IPS DF 6.9 (cell line): Measurements from ENCODE around the gene TAL1.
"Not testable (repeated sequence)": the region's sequence is repeated elsewhere in the genome, so short reads cannot be mapped to it uniquely, and the experiment has no call there.

Source experiments
- DNase-seq: peaks from one replicate; pipeline ENCODE4 v3.0.0-alpha.2; 2013; ENCODE audit warnings: low read depth, low spot score
- H3K27ac ChIP-seq: one replicate; pipeline ENCODE4 v1.5.1; 2013; ENCODE audit warnings: low read length, control low read depth
- H3K27me3 ChIP-seq: 2 replicates; pipeline ENCODE4 v1.6.1; 2013; ENCODE audit warnings: mild to moderate bottlenecking, low read length; ENCODE audit not compliant: control insufficient read depth, insufficient read depth
- H3K36me3 ChIP-seq: 2 replicates; pipeline ENCODE4 v1.6.1; 2013; ENCODE audit warnings: low read length; ENCODE audit not compliant: control insufficient read depth, insufficient read depth
- H3K4me1 ChIP-seq: 2 replicates; pipeline ENCODE4 v1.6.1; 2013; ENCODE audit warnings: low read length; ENCODE audit not compliant: control insufficient read depth, insufficient read depth
- H3K4me3 ChIP-seq: 2 replicates; pipeline ENCODE4 v1.5.1; 2013; ENCODE audit warnings: mild to moderate bottlenecking, low read length
- H3K9me3 ChIP-seq: 2 replicates; pipeline ENCODE4 v1.6.1; 2013; ENCODE audit warnings: low read length, inconsistent platforms; ENCODE audit not compliant: control insufficient read depth, insufficient read depth
- WGBS: extraction: QIAGEN DNeasy Blood & Tissue Kit; methylation state at CpG from one replicate; pipeline ENCODE4 v1.1.7; 2013; ENCODE audit warnings: mixed read lengths, missing lambda C conversion rate; ENCODE audit not compliant: insufficient read length, insufficient coverage; 5-methylcytosine and 5-hydroxymethylcytosine counted together

Gene TAL1

GRCh38 chr1:47232187-47232874 lies at the start of gene TAL1:
TAL1 (minus strand) TSS chr1:47232225; CDS start chr1:47225888, 6,337 bp downstream.
- peaks cover 82% of the 10 kb centered on the region for H3K27me3 ChIP-seq
- no CpG with 5 or more reads among the region's 51 CpGs for WGBS

GRCh38 chr1:47280142-47280541 lies 48.1 kb upstream of the TAL1 start:
- WGBS = no CpG with 5 or more reads among the region's 3 CpGs
- peaks cover 9% of the 10 kb centered on the region; the same call in 1 of the 2 replicates for H3K36me3 ChIP-seq
- no peaks in the 10 kb centered on the region for H3K27me3 ChIP-seq
- no peak overlapping the region for H3K4me3 ChIP-seq
- H3K4me1 ChIP-seq = no peaks in the 10 kb centered on the region; the same call in 1 of the 2 replicates
- no peak overlapping the region for H3K27ac ChIP-seq
- H3K9me3 ChIP-seq = no peaks in the 10 kb centered on the region
- no peak for DNase-seq

More at GRCh38 chr1:47232187-47232874, at the start of gene TAL1:
- Histone ChIP-seq H3K27ac (no peak within 1 kb of the TSS), H3K9me3 (no peaks in the 10 kb centered on the region), H3K36me3 (no peaks in the 10 kb centered on the region), H3K4me1 (peaks cover 7% of the 10 kb centered on the region), H3K4me3 (peak within 1 kb of the TSS; percentile 13; the same call in 1 of the 2 replicates)
- DNase-seq = no peak

GRCh38 chr1:47276850-47277249 lies 44.8 kb upstream of the TAL1 start:
- H3K27ac ChIP-seq = no peak overlapping the region
- no peak for DNase-seq
- no peak overlapping the region for H3K4me3 ChIP-seq
- peaks cover 12% of the 10 kb centered on the region; the same call in 1 of the 2 replicates for H3K36me3 ChIP-seq
- no CpG with 5 or more reads among the region's 2 CpGs for WGBS
- H3K4me1 ChIP-seq = no peaks in the 10 kb centered on the region
- no peaks in the 10 kb centered on the region for H3K27me3 ChIP-seq
- H3K9me3 ChIP-seq = no peaks in the 10 kb centered on the region

- not testable (repeated sequence) for H3K9me3 ChIP-seq, H3K27me3 ChIP-seq, H3K27ac ChIP-seq, H3K4me1 ChIP-seq, H3K4me3 ChIP-seq, DNase-seq
- no CpG with 5 or more reads among the region's 7 CpGs for WGBS
- H3K36me3 ChIP-seq = peaks cover 10% of the 10 kb centered on the region; the same call in 1 of the 2 replicates
Measured at GRCh38 chr1:47275811-47276210, 43.8 kb upstream of the TAL1 start.

GRCh38 chr1:47265529-47265928 lies 33.5 kb upstream of the TAL1 start:
- H3K27ac ChIP-seq, DNase-seq, H3K36me3 ChIP-seq, H3K9me3 ChIP-seq, H3K4me3 ChIP-seq, H3K4me1 ChIP-seq, H3K27me3 ChIP-seq: not testable (repeated sequence)
- WGBS = no CpG with 5 or more reads among the region's 8 CpGs

GRCh38 chr1:47262787-47263413 lies 30.9 kb upstream of the TAL1 start:
- no peaks in the 10 kb centered on the region for H3K27me3 ChIP-seq
- peaks cover 5% of the 10 kb centered on the region; the same call in 1 of the 2 replicates for H3K36me3 ChIP-seq
- H3K4me1 ChIP-seq = no peaks in the 10 kb centered on the region
- DNase-seq = peak; percentile 25
- H3K27ac ChIP-seq = no peak overlapping the region
- H3K9me3 ChIP-seq = no peaks in the 10 kb centered on the region
- no CpG with 5 or more reads among the region's 1 CpG for WGBS
- H3K4me3 ChIP-seq = no peak overlapping the region

GRCh38 chr1:47257224-47257623 lies 25.2 kb upstream of the TAL1 start:
- no peaks in the 10 kb centered on the region for H3K9me3 ChIP-seq
- no peak overlapping the region for H3K27ac ChIP-seq
- no CpG with 5 or more reads among the region's 2 CpGs for WGBS
- peaks cover 5% of the 10 kb centered on the region; the same call in 1 of the 2 replicates for H3K36me3 ChIP-seq
- no peaks in the 10 kb centered on the region for H3K4me1 ChIP-seq
- DNase-seq = no peak
- H3K4me3 ChIP-seq = no peak overlapping the region
- H3K27me3 ChIP-seq = no peaks in the 10 kb centered on the region

GRCh38 chr1:47252795-47253194 lies 20.8 kb upstream of the TAL1 start:
- DNase-seq = no peak
- H3K4me1 ChIP-seq = no peaks in the 10 kb centered on the region
- peaks cover 4% of the 10 kb centered on the region; the same call in 1 of the 2 replicates for H3K36me3 ChIP-seq
- no peaks in the 10 kb centered on the region for H3K27me3 ChIP-seq
- H3K4me3 ChIP-seq = no peak overlapping the region
- no peaks in the 10 kb centered on the region for H3K9me3 ChIP-seq
- no peak overlapping the region for H3K27ac ChIP-seq
- WGBS = 100% methylated on average over 1 of the region's 5 CpGs

- no CpG with 5 or more reads among the region's 1 CpG for WGBS
- H3K4me3 ChIP-seq = no peak overlapping the region
- DNase-seq = no peak
- H3K36me3 ChIP-seq = peaks cover 4% of the 10 kb centered on the region; the same call in 1 of the 2 replicates
- H3K27ac ChIP-seq = no peak overlapping the region
- H3K27me3 ChIP-seq = no peaks in the 10 kb centered on the region
- no peaks in the 10 kb centered on the region for H3K9me3 ChIP-seq
- no peaks in the 10 kb centered on the region for H3K4me1 ChIP-seq
Measured at GRCh38 chr1:47252369-47252768, 20.3 kb upstream of the TAL1 start.

- Histone ChIP-seq H3K36me3 (peaks cover 4% of the 10 kb centered on the region; the same call in 1 of the 2 replicates), H3K27me3 (no peaks in the 10 kb centered on the region), H3K4me1 (no peaks in the 10 kb centered on the region), H3K9me3 (no peaks in the 10 kb centered on the region), H3K27ac (no peak overlapping the region), H3K4me3 (no peak overlapping the region)
- DNase-seq = no peak
- WGBS = no CpG with 5 or more reads among the region's 3 CpGs
Measured at GRCh38 chr1:47249755-47250154, 17.7 kb upstream of the TAL1 start.
